SHP77 (cell line): ENCODE measurements around the gene PCSK2.

ENCODE experiments used
- DNase-seq, 2 experiments: peaks; one replicate each; lab custom pipeline; 2025; lab: John Stamatoyannopoulos, UW

Gene PCSK2

DNA sequence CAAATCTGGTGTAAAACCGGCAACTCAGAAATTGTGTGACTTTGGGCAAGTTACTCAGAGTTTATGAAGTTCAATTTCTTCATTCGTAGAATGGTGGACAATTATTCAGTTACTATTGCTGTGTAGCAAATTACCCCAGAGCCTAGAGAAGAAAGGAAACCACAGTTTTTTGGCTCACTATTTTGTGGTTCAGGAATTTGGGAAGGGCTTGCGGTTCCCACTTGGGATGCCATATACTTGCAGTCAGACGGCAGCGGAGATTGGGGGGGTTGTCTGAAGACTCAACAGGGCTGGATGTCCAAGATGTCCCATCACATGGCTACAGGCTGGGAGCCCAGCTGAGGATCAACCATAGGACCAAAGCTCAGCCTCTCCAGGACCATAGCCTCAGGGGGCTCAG lies 108.1 kb downstream of the PCSK2 start:
- DNase-seq = no peak

DNA sequence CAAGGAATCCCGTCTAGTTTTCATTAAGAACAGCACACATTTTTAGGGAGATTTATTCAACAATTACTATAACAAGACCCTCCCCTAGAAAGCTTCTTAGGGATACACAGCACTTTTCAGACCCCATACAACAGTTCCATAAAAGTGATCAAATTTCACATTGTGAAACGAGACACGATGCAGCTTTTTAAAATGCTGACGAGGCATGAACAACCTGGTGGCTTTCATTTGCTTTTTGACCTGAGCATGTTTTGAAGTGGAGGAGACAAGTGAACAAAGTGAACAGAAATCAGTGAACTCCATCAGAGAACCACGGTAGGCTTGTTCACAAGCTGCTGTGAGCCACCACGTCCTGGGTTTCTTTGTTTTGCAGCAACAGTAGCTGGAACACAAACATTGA lies 112.2 kb downstream of the PCSK2 start:
- no peak for DNase-seq

DNA sequence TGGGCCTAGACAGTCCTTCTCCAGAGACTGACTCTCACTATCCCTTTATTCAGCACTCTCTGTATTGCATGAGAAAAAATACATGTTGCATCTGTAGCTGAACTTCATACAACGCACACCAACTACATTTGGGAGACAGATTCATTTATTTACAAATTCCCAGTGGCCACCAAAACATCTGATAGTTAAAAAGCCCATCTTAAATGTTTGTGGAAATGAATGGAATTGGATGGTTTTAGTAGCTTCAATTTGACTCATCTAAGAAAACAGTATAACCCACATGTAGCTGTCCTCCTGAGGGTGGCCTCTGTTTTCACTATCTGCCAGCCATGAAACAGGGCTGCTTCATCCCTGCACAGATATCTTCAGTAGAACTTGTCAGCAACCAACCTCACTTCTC lies 116.3 kb downstream of the PCSK2 start:
- DNase-seq = no peak

DNA sequence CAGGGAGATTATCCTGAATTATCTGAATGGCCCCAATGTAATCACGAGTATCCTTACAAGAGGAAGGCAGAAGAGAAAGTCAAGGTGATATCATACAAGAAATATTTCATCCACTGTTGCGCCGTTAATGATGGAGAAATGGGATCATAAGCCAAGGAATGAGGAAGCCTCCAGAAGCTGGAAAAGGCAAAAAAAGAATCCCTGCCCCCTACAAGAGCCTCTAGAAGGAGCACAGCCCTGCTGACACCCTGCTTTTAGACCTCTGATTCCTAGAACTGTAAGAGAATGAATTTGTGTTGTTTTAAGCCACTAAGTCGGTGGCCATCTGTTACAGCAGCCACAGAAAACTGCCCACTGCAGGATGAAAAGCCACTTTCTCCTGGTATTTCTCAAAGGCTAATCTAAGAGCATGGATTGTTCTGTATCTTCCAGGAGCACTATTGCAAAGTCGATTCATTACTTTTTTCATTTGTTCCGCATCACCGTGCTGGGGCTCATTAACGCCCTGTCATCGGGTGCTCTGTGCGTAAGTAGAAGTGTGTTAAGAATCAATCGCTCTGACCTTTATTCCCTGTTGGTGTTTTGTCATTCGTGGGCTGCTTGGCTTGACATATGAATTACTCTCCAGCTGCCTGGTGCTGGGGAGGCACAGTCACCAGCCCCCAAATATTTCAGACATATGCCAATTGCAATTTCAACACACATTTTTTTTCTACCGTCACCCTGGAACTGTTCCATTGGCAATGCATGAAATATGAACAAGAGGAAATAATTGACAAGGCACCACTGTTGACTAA lies 117.0 kb downstream of the PCSK2 start:
- DNase-seq = no peak

DNA sequence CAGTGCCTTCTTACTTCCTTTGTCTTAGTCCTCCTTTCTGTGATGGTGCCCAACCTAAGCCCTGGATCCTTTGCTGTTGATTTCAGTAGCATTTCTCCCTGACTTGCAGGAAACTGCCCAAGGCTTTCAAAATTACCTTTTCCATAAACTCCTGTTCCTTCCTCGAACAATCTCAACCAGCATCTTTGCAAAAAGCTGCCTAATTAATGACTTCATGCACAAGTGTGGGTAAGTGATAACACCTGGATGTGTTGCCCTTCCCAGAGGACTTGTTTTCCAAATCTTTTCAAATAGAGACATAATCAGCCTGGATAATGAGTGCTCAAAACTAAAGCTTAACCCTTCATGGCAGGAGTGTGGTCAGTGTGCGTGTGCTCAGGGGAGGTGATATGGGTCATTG lies 118.0 kb downstream of the PCSK2 start:
- no peak for DNase-seq

DNA sequence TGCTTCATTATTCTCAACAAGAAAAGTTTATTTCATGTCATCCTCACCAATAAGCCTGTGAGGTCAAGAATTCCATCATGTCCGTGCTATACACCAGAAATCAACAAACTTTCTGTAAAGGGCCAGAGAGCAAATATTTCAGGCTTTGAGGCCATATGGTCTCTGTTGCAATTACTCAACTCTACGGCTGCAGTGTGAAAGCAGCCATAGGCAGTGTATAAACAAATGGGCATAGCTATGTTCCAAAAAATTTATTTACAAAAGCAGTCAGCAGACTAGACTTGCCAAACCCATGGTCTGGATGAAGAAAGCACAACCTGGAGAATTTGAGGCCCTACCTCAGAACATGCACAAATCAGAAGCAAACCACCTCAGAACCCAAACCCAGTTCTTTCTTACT lies 118.5 kb downstream of the PCSK2 start:
- no peak for DNase-seq

DNA sequence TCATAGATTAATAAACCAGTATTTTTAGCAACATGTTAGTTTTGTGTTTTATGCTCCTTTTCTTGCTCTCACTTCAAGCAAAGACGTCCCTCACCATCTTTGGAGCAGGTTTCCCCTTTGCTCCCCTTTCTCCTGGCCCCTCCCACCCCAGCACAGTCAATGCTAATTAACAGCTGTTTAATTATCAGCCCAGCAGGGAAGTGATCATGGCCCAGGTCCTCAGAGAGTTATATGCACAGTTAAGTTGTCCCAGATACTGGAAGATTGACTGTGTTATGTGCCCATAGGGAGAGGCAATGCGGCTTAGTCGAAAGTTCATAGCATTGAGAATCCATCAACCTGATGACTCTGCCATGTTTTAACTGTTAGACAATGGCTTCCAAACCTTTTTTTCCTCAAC lies 123.5 kb downstream of the PCSK2 start:
- DNase-seq = no peak

DNA sequence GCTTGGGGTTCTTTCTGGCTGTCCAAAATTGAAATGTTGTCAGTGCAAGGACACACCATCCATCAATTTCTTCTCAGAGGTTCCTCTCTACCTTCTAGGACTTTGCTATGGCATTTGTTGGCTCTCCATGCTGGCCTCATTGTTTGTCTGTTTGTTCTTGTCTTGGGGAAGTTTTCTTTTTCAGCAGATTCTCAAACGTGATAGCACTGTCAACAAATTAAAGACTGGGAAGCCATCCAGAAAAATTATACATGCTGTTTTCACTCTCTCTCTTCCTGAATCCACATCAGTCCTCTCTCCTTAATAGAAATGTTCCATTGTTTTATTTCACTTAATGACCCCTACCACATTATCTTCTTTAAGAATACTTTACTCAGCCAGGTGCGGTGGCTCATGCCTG lies 130.4 kb downstream of the PCSK2 start:
- DNase-seq = no peak

DNA sequence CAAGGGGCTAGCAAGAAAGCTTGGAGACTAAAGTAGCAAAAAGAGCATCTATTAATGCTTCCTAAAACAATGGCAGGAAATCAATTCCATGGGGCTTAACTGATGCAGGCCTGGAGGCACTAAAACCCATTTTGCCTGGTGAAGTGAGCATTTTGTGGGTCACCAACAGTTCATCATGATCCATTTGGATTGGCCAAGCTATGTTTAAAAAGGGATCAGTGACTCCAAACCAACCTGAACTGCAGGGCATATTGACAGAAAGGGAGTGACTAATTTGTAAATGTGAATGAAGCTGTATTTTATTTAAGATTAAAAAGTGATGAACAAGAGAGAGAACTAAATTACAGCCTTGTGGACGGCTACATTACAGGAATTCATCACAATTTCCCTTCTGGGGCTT lies 132.0 kb downstream of the PCSK2 start:
- DNase-seq = no peak

DNA sequence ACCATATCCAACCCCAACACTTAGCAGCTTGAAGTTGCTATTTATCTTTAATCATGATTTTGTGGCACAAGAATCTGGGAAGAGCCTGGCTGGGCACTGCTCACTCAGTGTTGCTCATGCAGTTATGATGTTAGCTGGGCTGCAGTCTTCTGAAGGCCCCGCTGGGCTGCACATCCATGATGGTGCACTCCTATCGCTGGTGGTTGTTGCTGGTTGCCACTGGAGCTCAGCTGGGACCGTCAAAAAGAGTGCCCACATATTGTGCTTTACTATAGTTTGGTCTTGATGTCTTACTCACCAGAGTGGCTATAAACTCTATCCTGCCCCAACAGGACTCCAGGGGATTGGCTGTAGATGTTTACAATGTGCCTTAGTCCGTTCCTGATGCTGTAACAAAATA lies 137.8 kb downstream of the PCSK2 start:
- no peak for DNase-seq

DNA sequence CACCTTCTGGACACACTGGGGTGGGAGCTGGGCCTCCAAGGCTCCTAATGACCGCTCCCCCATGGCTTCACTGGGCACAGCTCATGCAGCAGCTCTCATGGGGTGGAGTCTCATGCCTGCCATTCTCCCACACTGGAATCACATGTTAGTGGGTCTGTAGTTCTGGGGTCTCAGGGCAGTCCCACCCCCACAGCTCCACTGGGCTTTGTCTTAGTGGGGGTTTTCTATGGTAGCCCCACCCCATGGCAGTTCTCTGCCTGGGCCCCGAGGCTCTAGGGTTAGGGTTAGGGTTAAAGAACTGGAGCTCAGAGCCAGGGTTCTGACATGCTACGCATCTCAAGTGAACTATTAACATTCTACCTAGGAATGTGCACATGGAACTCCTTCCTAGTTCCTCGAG lies 139.0 kb downstream of the PCSK2 start:
- DNase-seq = no peak

DNA sequence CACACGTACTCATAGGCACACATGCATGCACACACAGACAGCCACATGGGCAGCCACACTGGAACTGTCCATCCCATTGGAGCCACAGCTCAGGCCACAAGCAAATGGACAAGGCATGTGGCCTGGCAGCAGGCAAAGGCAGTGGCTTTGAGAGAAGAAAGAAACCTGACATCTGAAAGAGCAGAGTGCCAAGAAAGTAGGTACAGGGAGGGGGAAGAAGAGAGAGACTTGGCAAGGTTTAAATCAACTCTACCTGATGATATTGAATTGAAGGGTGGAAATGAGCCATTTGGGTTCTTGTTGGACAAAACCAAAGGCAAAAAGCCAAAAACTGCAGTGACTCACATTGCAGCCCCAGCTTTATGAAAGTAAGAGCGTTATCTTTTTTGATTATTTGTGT lies 142.7 kb downstream of the PCSK2 start:
- DNase-seq = no peak

DNA sequence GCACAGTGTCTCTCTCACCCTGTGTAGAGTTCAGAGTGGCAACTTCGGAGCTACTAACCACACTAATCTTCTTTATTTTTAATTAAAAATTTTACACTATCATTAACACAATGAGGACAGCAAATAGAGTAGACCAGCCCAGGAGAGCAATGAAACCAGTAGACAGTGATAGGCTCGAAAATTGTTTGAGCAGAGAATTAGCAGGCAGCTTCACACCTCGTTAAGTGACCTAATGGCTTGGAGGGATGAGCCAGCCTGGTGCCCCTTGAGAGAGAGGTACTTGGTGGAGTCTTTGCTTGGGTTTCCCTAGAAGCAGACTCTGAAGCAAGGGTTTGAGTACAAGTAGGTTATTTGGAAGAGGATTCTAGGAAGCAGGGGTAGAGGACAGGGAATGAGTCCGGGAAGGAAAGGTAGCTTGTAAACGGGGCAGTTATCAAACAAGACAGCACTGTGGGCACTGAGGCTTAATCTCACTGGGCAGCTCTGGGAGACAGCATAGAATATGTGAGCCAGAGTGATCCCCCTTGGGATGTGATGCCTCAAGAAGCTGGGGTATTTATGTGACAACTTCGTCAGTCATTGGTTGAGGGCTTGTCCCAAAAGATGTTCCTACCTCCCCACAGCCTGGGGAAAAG lies 146.1 kb downstream of the PCSK2 start:
- DNase-seq = no peak

DNA sequence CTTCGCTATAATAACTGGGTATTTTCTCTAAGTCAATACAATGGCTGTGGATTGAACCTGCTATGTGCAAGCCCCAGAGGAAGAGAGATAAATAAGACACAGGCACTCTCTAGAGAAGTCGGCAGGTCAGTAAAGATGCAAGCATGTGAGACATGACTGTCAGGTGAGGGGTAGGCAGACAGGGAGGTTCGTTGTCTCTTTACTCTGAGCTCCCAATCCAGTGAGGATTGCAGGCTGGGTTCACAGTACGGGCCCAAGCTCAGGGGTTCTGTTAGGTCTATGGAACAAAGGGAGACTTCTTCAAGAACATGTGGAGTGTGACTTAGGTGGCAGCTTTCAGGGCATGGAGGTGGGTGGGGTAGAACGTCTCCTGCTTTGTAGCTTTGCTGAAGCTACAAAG lies 147.2 kb downstream of the PCSK2 start:
- DNase-seq = no peak

DNA sequence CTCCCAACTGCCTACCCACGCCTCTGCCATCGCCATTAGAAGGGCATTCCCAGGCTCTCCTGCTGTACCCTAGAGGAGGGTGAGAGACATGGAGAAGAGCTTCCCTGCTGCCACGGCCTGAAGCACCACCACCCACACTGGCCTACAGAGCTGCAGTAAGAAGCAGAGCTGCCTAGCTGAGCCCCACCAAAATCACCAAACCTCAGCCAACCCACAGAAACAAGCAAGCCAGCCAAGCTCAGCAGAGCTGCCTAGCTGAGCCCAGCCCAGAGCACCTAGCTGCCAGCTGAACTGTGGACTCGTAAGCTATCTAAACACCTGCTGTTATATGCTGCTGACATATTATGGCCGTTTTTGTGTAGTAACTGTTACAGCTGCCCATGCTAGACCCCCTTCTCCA lies 149.2 kb downstream of the PCSK2 start:
- no peak for DNase-seq

DNA sequence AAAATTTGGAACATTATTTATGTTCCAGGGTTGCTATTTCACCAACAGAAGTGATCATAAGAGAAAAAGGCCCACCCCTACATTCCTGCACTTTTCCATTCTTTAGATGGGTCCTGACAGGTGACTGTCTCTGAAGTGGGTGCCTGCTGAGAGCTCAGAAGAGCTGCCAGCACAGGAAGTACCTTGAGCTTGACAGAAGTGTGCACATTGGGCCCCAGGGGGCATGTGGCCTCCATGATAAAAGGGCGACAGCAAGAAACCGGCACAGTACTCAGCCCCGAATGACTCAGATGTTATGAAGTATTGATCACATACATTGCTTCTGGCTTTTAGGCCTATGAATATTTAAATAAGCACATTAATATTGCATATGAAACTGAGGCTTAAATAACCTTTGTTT lies 150.4 kb downstream of the PCSK2 start:
- DNase-seq = no peak

DNA sequence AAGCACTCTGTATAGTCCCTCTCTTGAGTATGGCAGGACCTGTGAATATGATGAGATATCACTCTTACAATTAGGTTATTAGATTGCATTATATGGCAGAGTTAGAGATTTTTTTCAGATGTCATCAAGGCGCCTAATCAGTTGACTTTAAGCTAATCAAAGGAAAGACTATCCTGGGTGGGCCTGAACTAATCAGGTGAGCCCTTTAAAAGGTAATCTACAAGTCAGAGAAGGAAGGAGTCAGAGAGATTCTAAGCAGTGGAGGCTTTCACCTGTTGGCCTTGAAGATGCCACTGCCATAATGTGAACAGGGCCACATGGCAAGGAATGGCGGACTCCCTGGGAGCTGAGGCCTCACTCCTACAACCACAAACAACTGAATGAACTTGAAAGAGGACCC lies 152.8 kb downstream of the PCSK2 start:
- no peak for DNase-seq

DNA sequence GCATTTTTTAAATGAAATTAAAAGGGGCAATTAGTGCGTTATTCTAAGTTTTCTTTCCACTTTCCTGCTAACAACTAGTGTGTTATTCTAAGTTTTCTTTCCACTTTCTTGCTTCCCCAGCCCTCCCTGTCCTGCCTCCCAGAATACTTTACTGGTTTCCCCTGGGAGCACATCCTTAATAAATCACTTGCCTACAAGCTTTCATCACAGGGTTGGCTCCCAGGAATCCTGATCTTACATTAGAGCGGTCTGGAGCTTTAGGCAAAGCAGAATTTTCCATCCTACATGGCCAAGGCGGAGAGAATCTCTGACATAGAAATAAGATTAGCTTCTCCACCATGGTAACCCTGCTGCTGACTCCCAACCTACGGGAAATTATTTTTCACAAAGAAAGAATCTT lies 154.0 kb downstream of the PCSK2 start:
- DNase-seq = no peak

DNA sequence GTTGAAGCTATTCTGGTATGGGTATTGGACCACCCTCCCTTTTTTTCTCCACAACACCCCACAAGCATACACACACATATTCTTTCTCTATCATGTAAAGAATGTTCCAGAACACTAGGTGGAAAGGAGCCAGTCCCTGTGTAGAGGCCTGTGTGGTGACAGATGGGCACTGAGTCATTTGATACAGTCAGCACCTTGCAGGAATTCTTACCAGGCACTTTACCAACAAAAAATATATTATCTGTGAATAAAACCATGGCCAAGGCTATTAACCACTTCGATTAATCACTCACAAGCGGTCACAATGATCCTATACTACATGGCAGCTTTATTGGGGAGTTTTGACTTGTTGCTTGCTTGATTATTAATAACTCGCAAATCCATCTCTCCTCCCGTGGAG lies 154.9 kb downstream of the PCSK2 start:
- DNase-seq = no peak

DNA sequence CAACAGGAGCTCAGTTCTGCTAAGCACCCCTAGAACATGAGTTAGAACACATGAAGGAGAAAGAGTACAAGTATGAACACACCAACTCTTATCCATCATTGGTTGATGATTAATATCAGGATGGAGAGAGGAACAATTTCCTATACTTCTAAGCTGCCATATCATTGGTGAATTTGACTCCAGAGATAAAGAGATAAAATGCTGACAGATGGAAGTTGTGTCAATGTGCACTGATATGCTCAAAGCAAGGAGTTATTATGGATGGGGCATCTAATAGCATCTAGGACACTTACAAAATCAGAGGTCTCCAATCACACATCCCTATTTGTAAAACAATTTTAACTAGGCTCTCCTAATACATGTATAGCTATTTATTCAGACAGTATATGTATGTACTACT lies 159.0 kb downstream of the PCSK2 start:
- no peak for DNase-seq

DNA sequence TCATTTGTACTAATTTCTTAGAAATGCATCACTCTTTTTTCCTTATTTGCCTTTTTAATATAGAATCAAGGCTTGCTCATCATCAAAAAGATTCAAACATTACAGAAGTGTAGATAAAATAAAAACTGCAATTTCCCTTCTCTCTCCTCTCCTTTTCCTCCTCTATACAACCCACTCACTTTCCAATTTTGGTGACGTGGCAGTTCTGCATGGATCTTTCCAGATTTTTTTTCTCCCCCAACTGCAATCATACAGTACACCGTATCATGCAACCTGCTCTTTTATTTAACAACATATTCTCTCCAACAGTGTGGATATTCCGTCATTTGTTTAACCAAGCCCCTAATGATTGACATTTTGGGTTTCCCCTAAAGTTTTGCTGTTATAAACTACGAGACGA lies 163.8 kb downstream of the PCSK2 start:
- DNase-seq = no peak

DNA sequence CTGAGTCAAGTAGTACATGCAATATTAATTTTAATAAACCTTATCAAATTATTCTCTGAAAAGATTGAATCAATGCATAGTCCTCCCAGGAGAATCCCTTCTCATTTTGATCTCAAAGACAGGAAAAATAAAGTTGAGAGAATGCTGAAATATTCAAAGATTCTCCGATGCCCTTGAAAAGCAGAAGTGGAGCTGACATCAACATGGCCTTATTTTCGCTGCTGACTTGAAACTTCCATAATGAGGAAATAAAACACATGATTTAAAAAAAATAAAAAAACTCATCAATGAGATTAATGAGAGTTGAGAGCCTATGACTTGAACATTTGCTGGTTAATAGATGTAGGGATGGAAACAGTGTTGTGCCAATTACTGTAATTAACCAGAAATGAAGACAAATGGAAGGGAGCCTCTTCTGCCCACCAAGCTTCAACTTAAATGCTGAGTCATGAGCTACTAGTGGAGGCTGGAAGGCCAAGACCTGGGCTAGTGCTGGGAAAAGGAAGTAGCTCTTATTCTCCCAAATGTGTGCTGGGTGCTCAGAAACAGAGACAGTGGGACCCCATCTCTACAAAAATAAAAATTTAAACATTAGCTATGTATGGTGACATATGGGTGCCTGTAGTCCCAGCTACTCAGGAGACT lies 164.4 kb downstream of the PCSK2 start:
- DNase-seq = no peak

DNA sequence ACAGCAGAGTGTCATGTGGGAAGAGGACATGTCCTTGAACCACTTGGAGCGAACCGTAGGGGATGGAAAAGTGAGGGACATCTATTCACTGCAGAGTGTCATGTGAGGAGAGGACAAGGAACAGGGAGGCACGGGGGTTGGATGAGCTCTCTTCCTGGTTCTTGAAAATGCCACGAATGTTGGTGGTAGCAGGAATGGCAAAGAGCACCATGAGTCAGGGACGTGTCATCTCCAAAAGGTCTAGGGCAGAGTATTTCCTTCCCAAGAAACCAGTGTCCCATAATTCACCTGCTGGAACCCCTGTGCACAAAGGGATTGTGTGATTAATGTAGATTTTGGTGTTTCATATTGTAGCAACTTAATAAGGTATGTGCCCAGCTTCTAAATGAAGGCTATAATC lies 167.6 kb downstream of the PCSK2 start:
- no peak for DNase-seq

DNA sequence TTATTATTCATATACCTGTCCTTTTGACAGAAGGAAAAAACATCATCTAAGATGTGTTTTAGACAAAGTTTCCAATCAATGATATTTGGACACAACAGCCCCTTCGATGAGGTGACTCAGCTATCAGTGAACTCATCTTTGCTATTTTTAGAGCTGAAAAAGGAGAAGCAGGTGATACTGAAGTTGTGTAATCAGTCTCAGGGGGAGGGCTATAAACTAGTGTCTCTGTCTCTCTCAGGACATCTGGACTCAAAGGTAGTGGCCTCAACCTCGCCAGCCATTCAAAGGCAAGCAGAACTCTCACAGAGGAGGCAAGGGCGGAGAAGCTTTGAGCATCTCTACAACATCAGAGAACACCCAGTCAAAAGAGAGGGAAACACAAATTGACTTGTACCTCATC lies 168.9 kb downstream of the PCSK2 start:
- peak; percentile 83 to 84 for DNase-seq
